GM19372 (cell line): ENCODE data around the gene NEK7.
"Not testable (repeated sequence)": the region's sequence is repeated elsewhere in the genome, so short reads cannot be mapped to it uniquely, and the experiment has no call there.

Experiments
- ATAC-seq: cut with Tn5 transposase; IDR thresholded peaks from one replicate; pipeline ENCODE4 v1.9.1; 2021; ENCODE audit warnings: mild to moderate bottlenecking, low read depth, moderate library complexity; ENCODE audit not compliant: unreplicated experiment

Gene NEK7

GRCh38 chr1:198276241-198276640, 119.4 kb downstream of the NEK7 start:
- ATAC-seq, result no peak

- no peak for ATAC-seq
Observed at GRCh38 chr1:198278943-198279342, 122.1 kb downstream of the NEK7 start.

- no peak for ATAC-seq
Observed at GRCh38 chr1:198280080-198280479, 123.3 kb downstream of the NEK7 start.

- ATAC-seq, result no peak
Observed at GRCh38 chr1:198281911-198282310, 125.1 kb downstream of the NEK7 start.

GRCh38 chr1:198283222-198283621, 126.4 kb downstream of the NEK7 start:
- ATAC-seq, result no peak

- no peak for ATAC-seq
Observed at GRCh38 chr1:198287916-198288315, 131.1 kb downstream of the NEK7 start.

GRCh38 chr1:198290089-198290683, 133.4 kb downstream of the NEK7 start:
- ATAC-seq, result no peak

GRCh38 chr1:198291036-198291435, 134.2 kb downstream of the NEK7 start:
- ATAC-seq, result no peak

- no peak for ATAC-seq
Observed at GRCh38 chr1:198291924-198292323, 135.1 kb downstream of the NEK7 start.

- ATAC-seq, result no peak
Observed at GRCh38 chr1:198295225-198295624, 138.4 kb downstream of the NEK7 start.

GRCh38 chr1:198295971-198296370, 139.2 kb downstream of the NEK7 start:
- ATAC-seq, result no peak

- no peak for ATAC-seq
Observed at GRCh38 chr1:198297281-198297680, 140.5 kb downstream of the NEK7 start.

- no peak for ATAC-seq
Observed at GRCh38 chr1:198298640-198299039, 141.8 kb downstream of the NEK7 start.

- ATAC-seq, result no peak
Observed at GRCh38 chr1:198300451-198300850, 143.7 kb downstream of the NEK7 start.

- no peak for ATAC-seq
Observed at GRCh38 chr1:198304431-198304830, 147.6 kb downstream of the NEK7 start.

GRCh38 chr1:198314817-198315216, 158.0 kb downstream of the NEK7 start:
- ATAC-seq, result not testable (repeated sequence)

- ATAC-seq, result not testable (repeated sequence)
Observed at GRCh38 chr1:198315331-198315730, 158.5 kb downstream of the NEK7 start.

- no peak for ATAC-seq
Observed at GRCh38 chr1:198316546-198317100, 159.8 kb downstream of the NEK7 start.

- ATAC-seq, result no peak
Observed at GRCh38 chr1:198318085-198318484, 161.3 kb downstream of the NEK7 start.

GRCh38 chr1:198320759-198321158, 164.0 kb downstream of the NEK7 start:
- ATAC-seq, result no peak

GRCh38 chr1:198326232-198326631, 169.4 kb downstream of the NEK7 start:
- no peak for ATAC-seq

GRCh38 chr1:198326915-198327314, 170.1 kb downstream of the NEK7 start:
- no peak for ATAC-seq
